ENCODE measurements around the gene KRTAP5-10.
A peak's percentile ranks its signal among the peaks of the same experiment; 100 is the strongest.
"Not testable (repeated sequence)": the region's sequence is repeated elsewhere in the genome, so short reads cannot be mapped to it uniquely, and the experiment has no call there.

KRTAP5-10 gene

DNA sequence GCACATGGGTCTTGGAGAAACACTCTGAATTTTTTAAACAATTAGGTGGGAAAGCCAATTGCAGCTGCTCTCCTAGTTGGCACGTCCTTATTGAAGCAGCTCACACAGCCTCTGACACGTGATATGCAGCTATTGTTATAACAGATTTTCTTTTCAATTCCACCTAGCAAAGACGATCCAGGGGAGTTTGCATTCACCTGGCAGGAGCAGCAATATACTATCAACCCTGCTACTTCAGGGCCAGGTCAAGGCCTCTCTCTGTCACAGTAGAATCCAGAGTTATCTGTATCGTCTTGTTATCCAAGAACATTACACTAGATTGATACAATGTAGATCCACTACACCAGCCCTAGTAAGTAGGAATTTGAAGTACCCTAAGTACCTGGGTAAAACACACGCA lies 9.1 kb downstream of the KRTAP5-10 start:
- DNase-seq, result no peak

DNA sequence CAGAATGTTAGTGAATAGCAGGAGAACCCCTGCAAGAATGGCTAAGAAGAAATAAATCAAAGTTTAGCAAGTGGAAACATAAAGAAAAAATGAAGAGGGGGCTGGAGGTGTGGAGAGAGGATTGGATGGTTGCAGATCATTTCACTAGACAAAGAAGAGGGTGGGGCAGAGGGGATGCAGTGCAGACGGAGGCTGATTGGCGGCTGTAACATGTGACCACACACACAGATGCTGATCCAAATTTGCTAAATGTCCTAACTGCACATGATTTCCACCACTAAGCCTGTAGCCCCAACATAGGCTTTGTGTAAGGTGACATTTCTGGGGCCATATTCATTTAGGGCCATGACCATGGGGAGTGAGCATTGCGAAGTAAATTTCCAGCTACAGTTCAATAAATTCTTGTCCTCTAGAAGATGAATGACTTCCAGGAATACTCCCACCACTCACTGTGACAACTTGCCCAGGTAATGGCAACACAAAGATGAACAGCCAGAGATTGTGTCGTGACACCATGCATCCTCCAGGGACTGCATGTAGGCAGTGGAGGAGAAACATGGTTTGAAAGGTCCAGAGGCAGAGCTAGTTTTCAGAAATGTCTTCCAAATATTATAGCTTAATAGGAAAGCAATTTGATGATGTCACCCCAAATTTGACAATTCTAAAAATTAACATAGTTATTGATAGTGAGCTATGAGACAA lies 10.5 kb downstream of the KRTAP5-10 start:
- no peak for DNase-seq

DNA sequence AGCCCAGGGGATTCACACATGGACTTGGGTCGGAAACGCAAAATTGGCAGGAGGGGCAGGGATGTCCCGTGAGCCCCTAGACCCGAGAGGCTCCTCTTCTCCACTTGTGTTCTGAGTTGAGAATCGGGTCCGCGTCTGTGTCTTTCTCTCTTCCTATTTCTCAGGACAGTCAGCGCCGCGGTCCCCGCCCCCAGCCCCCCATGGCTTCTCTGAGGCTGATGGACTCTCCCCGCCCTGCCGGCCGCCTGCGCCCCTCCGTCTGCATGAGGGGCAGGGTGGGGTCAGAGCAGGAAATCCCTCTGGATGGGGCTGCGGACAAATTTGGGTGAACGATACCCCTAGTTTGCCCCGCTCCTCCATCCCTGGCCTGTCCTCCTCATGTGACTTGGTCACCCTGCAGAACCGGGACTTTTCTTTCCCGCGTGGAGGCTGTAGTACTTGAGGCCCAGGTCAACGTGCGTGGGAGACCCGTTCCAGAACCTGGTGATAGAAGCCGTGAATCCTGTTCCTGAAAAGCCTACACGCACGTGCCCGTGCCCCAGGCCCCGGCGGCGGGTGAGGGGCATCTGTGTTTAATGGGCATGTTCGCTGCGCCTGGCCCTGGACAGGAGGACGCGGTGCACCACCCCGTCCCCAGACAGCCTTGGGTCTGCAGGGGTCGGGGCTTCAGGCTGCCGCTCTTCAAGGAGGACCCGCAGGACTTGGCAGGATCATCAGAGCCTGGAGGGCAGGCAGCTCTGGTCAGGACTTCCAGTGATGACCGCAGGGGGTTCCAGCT lies 11.5 kb downstream of the KRTAP5-10 start:
- not testable (repeated sequence) for DNase-seq

DNA sequence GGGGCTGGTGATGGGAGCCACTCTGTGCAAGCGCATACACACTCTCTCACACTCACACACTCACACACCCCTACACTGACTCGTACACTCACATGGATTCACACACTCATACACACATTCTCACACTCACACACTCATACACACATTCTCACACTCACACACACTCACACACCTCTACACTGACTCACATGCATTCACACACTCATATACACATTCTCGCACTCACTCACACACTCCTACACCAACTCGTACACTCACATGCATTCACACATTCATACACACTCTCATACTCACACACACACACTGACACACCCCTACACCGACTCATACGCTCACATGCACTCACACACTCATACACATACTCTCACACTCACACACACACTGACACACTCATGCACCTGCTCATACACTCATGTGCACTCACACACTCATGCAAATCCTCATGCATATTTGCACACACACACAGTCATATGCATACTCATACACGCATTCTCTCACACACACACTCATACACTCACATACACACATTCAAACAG lies 12.2 kb downstream of the KRTAP5-10 start:
- DNase-seq, result no peak

DNA sequence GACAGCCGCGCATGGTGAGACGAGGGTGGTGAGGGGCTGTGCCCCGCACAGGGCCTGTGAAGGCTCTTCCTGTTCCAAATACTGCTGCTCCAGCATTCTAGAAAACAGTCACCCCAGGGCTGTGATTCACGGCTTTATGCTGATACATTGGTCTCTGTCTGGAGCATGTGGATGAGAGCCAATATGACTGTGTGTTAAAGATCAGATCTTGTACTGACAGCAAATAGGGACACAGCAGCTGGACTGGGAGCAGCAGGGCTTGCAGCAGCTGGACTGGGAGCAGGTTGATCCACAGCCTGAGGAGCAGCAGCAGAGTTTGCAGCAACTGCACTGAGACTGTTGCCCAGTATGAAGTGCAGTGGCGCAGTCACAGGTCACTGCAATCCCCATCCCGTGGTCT lies 14.2 kb downstream of the KRTAP5-10 start:
- not testable (repeated sequence) for DNase-seq

DNA sequence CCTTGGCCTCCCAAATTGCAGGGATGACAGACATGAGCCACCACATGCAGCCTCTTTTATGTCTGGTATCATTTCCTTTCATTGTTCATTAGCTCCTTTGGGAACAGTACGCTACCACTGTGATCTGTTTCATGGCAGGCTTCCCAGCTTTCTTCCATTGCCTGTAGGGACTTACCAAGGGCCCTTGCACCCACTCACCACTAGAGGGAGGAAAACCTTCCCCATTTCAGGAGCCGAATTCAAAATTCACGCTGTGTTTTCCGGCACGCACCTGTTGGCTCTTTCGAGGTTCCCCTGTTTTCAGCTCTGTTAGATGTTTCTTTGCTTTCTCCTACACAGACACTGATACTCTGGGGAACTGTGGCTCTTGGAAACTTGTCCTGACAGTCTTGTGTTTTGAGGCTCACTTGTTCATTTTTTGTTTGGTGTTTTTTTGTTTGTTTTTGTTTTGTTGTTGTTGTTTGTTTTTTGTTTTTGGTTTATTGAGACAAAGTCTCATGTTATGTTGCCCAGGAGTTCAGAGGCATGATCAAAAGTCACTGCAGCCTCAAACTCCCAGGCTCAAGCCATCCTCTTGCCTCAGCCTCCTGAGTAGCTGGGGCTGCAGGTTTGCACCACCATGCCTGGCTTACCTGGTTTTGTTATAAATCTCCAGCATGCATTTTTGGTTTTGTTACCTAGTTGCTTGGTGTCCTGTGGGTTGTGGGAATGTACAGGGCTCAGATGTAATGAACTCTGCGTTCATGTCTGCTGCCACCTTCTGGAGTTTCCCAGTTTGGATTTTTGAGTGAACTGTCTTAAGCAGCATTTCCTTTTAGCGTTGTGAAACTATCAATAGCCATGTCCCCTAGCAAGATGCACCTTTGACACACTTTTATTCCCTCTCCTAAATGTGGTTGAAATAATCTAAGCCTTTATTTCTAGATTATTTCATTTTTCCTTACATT lies 15.0 kb downstream of the KRTAP5-10 start:
- peak; percentile 33 for DNase-seq

DNA sequence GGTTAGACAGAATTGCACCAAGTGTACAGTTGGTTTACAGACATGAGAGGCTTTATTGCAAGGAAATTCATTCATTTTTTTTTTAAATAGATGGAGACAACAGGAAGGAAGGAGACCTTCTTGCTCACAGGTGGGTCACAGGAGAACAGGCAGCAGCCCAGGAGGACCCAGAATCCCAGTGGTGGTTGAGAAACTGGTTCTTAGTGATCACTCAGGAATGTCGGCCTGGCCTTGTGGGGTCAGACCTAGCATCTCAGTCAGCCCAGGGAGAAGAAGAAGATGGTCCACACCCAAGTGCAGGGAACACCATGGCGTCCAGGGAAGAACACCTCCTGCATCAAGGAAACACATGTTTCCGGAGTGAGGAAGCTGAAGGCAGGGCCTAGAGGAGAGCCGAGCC lies 16.5 kb downstream of the KRTAP5-10 start:
- no peak for DNase-seq

DNA sequence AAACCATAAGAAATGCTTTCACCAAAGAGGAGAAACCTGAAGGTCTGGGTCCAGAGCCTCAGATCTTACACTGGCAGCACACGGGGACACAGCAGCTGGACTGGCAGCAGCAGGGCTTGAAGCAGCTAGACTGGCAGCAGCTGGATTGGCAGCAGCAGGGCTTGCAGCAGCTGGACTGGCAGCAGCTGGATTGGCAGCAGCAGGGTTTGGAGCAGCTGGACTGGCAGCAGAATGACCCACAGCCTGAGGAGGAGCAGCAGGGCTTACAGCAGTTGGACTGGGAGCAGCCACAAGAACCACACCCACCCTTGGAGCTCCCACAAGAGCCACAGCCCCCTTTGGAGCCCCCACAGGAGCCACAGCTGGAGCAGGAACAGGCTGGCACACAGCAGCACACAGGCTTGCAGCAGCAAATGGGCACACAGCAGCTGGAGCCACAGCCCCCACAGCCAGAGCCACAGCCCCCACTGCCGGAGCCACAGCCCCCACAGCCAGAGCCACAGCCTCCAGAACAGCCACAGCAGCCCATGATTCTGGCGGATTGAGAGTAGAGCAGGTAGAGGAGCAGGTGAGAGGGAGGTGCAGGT lies 17.0 kb downstream of the KRTAP5-10 start, which contains the start of gene KRTAP5-11:
Gene KRTAP5-11 (minus strand): TSS at position 567 of the 587 bp plus-strand sequence. CDS start 38 bp downstream, at position 529.
- DNase-seq, result no peak

DNA sequence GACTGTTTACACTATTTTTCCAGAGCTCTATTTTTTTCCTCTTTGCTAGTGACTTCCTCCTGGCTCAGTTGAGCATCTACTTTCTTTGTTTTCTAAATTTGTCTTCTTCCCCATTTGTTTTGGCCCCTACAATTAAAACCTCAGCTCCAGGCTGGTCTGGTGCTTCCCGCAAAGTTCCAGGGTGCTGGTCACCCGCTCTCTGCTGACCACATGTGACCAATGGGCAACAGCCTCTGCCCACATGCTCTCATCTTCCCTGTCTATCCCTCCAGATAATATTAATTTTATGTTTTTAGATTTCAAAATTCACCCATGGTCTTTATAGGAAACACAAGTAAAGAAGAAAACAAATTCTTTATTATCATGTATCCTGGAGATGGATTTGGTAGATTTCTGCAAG lies 17.6 kb downstream of the KRTAP5-10 start:
- not testable (repeated sequence) for DNase-seq

DNA sequence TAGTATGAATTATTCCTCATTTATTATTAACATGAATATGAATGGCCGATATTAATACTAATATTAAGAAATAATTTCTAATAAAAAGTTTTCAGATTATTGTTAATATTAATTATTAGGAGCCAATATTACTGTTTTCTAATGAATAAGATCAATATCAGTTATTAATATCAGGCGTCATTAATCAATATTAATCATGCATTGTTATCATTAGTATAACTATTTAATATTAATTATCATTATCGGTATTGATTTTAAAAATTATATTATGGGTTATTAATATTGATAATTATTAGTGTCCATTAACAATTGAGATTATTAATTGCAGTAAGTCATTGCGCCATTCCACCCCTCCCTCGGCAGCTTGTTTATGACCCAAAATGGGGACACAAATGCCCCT lies 20.3 kb downstream of the KRTAP5-10 start:
- not testable (repeated sequence) for DNase-seq

DNA sequence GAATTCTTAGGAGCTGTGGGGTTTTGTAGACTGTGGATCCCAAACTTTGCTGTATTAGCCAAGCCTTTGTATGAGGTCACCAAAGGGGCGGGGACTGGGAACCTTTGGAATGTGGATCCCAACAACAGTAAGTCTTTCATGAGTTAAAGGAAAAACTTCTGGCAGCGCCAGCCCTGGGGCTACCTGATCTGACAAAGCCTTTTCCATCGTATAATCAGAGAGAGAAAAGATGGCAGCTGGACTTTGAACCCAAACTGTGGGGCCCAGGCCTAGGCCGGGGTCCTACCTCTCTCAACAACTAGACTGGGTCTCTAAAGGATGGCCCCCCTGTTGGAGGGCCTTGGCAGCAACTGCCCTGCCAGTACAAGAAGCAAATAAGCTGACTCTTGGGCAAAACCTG lies 23.0 kb downstream of the KRTAP5-10 start:
- DNase-seq, result not testable (repeated sequence)

DNA sequence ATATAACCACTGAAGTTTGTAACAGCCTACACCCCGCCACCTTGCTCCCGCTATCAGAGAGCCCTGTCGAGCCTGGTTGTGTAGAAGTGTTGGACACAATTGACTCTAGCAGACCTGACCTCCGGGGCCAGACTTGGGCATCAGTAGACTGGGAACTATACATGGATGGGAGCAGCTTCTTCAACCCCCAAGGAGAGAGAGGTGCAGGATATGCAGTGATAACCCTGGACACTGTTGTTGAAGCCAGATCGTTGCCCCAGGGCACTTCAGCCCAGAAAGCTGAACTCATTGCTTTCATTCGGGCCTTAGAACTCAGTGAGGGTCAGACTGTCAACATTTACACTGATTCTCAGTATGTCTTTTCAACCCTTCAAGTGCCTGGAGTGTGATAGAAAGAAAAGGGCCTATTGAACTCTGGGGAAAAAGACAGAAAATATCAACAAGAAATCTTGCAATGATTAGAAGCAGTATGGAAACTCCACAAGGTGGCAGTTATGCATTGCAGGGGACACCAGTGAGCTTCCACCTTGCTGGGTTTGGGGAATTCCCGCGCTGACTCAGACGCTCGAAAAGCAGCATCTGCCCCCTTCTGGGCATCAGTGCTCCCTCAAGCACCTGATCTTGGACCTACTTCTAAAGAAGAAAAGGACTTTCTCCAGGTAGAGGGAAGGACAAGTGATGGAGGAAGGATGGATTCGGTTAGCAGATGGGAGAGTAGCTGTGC lies 23.6 kb downstream of the KRTAP5-10 start:
- DNase-seq, result not testable (repeated sequence)

DNA sequence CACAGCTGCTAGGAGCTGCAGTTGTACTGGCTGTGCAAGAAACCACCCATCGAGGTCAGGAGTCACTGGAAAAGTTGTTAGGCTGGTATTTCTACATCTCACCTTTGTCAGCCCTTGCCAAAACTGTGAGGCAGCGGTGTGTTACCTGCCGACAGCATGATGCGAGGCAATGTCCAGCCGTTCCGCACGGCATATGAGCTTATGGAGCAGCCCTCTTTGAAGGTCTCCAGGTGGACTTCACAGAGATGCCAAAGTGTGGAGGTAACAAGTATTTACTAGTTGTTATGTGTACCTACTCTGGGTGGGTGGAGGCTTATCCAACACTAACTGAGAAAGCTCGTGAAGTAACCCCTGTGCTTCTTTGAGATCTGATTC lies 24.2 kb downstream of the KRTAP5-10 start:
- DNase-seq, result not testable (repeated sequence)

DNA sequence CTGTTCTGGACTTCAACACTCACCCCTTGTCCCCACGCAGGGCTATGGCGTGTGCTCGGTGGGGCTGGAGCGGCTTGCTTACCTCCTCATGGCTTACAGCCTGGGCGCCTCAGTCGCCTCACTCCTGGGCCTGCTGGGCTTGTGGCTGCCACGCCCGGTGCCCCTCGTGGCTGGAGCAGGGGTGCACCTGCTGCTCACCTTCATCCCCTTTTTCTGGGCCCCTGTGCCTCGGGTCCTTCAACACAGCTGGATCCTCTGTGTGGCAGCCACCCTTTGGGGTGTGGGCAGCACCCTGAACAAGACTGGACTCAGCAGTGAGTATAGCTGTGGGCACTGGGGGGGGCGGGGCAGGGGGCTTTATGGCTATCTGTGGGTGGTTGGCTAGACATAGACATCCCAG lies 37.9 kb downstream of the KRTAP5-10 start:
- not testable (repeated sequence) for DNase-seq

DNA sequence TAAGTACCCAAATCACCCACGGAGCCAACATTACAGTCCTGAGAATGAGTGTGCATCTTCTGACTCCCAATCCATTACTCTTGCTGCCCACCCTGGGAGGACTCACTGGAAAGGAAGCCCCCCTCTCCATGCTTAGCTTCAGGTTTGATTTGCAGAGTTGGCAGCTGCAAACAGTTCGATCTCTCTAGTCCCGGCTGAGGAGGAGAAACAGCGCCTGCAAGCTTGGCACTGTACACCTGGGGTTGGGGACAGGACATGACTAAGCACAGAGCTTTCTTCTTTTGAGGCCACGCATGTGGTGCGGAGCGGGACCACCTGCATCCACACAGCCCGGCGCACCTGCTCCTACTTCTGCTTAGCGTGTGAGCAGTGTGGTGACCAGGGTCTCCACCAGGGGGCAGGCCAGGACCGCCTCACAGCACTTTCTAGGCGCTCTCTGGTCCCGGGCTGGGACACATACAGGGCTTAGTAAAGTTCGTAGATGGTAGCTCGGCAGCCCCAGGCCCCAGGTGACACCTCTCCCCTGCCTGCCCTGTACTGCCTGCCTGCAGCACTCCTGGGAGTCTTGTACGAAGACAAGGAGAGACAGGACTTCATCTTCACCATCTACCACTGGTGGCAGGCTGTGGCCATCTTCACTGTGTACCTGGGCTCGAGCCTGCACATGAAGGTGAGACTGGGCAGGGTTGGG lies 39.6 kb downstream of the KRTAP5-10 start:
- not testable (repeated sequence) for DNase-seq

DNA sequence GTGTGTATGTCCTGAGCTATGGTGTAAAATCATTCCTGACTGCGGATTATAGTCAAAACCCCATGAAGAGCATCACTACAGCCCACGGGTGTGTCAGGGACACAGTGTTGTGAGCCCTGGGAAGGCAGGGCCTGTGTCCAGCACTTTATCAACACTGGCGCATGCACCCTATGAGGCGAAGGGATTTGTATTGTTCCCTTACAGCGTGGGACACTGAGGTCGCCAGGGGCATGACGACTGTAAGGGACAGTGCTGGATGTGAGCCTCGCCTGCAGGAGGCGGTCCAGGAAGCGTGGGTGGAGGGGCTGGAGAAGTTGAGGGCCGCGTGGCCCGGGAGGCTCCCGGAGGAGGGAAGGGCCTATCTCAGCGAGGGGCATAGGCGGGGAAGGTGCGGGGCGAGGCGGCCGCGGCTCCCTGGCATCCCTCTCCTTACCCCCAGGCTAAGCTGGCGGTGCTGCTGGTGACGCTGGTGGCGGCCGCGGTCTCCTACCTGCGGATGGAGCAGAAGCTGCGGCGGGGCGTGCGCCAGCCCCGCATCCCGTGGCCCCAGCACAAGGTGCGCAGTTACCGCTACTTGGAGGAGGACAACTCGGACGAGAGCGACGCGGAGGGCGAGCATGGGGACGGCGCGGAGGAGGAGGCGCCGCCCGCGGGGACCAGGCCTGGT lies 41.6 kb downstream of the KRTAP5-10 start:
- DNase-seq, result not testable (repeated sequence)

DNA sequence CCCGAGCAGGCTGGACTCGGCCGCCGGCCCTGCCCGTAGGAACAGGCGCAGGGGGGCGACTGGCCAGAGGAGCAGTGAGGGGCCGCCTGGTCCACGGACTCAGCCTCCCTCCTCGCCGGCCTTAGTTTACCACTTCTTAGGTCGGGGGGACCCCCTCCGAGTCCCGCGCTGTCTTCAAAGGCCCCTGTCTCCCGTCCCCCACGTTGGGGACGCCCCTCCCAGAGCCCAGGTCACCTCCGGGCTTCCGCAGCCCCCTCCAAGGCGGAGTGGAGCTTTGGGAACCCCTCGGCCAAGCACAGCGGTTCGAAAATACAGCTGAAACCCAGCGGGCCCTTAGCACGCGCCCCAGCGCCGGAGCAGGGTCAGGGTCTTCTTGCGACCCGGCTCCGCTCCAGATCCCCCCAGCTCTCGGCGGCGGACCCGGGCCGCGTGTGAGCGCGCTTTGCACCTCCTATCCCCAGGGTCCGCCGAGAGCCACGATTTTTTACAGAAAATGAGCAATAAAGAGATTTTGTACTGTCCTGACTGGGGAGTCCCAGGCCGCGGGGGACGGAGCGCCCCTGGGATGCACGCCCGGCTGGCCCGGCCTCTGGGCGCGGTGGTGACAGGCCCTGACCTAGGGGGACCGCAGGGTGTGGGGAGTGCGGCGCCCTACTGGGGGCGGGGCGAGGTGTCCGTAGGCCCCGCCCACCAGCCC lies 42.3 kb downstream of the KRTAP5-10 start:
- DNase-seq, result not testable (repeated sequence)

DNA sequence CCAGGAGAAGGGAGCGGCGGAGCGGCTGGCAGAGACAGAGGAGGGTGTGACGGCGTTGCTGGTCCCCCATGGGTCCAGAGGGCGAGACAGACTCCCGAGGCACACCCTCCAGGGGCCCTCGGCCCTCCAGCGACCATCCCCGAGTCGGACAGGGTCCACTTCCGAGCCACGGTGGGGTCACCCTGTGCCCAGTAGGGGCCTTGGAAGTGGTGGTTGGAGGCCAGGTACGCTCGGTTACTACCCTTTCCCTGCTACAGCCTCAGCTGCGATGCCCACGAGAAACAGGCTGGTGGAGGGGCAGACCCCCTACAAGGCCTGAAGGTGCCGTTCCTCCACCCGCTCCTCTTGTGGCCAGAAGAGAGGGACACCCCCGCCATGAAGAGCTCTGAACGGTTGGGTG lies 42.9 kb downstream of the KRTAP5-10 start:
- not testable (repeated sequence) for DNase-seq

DNA sequence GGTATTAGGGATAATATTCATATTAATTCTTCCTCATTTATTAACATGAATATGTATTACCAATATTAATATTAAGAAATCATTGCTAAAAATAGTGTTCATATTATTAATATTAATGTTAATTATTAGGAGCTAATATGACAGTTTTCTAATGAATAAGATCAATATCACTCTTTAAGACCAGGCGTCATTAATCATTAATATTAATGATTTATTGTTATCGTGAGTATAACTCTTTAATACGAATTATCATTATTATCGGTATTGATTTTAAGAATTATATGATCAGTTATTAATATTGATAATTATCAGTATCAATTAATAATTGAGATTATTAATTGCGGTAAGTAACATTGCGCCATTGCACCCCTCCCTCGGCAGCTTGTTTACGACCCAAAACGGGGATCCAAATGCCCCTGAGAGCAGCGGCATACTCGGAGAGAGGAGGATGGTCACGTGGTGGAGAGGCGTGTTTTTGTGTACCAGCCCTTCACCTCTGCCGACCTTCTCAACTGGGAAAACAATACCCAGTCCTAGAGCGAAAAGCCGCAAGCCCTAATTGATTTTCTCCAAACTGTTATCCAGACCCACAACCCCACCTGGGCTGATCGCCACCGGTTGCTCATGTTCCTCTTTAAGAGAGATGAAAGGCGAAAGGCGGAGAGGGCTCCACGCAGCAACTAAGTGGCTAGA lies 46.0 kb downstream of the KRTAP5-10 start:
- not testable (repeated sequence) for DNase-seq
